COLO668 (cell line): ENCODE results near the gene F2RL3.
"Not testable (repeated sequence)": the region's sequence is repeated elsewhere in the genome, so short reads cannot be mapped to it uniquely, and the experiment has no call there.

ENCODE experiments used
- DNase-seq: peaks from one replicate; lab custom pipeline; 2025; ENCODE audit not compliant: unreplicated experiment; lab: John Stamatoyannopoulos, UW

Gene F2RL3

GRCh38 chr19:16919496-16919895, 30.7 kb downstream of the F2RL3 start:
- no peak for DNase-seq

GRCh38 chr19:16920816-16921529, 32.2 kb downstream of the F2RL3 start:
- DNase-seq = no peak

DNA sequence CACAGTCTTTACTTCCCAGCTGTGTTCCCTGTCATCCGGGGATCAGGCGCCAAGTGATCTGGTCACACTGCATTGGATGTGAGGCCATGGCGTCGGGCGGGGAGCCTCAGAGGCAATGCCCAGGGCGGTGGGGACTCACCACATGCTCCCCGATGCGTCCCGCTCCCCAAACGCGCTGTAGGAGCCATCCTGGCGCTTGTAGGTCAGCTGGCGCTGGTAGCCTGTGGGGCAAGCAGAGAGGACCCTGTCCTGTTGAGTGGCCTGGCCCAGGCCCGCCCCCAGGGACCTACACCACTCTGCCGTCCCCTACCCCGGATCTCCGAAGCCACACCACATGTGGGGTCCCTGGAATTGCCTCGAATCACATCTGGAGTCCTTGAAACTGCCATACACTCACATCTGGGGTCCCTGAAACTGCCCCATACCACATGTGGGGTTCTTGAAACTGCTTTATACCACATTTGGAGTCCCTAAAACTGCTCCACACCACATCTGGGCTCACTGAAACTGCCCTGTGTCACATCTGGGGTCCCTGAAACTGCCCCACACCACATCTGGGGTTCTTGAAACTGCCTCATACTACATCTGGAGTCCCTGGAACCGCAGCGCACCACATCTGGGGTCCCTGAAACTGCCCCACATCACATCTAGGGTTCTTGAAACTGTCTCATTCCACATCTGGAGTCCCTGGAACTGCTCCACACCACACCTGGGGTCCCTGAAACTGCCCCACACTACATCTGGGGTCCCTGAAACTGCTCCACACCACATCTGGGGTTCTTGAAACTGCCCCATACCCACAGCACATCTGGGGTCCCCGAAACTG, 33.2 kb downstream of the F2RL3 start:
- no peak for DNase-seq

DNA sequence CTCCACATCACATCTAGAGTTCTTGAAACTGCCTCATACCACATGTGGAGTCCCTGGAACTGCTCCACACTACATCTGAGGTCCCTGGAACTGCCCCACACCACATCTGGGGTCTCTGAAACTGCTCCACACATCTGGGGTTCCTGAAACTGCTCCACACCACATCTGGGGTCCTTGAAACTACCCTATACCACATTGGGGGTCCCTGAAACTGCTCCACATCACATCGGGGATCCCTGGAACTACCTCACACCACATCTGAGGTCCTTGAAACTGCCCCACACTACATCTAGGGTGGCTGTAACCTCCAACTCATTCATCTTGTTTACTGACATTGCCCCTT, 33.8 kb downstream of the F2RL3 start:
- no peak for DNase-seq

DNA sequence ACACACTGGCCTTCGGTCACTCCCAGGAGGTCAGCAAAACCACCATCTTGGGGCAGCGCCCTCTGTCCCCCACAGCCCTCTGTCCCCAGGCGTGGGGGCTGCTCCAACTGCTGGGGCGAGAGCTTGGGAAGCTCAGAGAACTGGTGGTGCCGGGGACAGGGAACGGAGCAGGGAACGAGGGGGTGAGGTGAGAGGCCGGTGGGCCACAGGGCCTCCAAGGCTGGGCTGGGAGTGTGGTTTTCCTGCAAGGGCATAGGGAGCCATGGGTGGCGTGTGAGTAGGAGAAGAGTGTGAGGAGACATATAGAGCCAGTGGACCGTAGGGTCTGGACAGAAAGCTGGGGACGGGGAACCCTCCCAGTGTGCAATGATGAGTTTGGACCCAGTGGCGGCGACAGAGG, 34.1 kb downstream of the F2RL3 start:
- no peak for DNase-seq

DNA sequence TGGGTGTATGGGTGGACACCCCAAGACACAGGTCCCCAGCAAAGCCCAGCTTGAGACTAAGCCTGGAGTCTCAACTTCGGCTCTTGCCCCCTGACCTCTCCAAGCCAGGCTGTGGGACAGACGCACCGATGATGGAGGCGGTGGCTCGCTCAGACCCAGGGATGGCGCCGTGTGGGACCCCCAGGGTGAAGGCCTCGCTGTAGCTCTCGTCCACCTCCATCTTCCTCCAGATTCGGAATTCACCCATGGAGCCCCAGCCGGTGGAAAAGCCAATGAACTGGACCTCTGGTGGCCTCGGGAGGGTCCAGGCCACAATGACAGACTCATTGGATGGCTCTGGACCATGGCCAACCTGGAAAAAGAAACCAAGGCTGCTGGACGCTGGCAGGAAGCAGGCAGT, 39.1 kb downstream of the F2RL3 start:
- DNase-seq = no peak

DNA sequence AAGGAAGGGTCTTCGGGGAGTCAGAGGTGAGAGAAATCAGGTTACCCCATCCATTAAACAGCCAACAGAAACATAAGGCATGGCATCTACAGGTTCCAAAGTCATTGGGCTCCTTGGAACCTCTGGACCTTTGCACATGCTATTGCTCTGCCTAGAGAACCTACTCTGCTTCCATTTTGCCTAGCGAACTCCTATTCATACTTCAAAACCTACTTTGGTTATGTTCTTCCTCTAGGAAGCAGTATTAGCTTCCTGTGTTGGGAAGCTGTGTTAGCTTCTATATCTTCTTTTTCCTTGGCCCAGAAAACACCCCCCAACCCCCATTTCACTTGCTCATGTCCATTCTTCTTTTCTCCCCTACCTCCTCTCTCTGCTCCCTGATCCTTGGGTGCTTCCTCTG, 39.6 kb downstream of the F2RL3 start:
- DNase-seq = no peak

DNA sequence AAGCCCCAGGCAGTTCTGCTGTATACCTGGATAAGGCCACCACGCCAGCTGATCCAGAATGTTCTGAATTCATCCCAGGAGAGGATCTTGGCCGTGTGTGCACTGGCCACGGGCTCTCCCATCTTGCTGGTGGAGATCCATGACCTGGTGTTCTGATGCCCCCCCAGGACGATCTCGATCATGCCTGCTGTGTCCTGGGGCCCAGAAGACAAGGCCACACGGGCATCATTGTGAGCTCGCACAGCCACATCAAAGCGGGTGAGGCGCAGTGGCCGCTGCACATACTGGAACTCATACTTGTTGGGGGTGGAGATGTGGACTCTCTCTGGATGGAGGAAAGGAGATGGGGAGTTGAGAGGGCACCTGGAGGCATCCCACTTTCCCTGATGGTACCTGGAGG, 40.1 kb downstream of the F2RL3 start:
- no peak for DNase-seq

- no peak for DNase-seq
These were observed 42.0 kb downstream of the F2RL3 start for GRCh38 chr19:16930753-16931152.

GRCh38 chr19:16931306-16931705, 42.5 kb downstream of the F2RL3 start:
- no peak for DNase-seq

DNA sequence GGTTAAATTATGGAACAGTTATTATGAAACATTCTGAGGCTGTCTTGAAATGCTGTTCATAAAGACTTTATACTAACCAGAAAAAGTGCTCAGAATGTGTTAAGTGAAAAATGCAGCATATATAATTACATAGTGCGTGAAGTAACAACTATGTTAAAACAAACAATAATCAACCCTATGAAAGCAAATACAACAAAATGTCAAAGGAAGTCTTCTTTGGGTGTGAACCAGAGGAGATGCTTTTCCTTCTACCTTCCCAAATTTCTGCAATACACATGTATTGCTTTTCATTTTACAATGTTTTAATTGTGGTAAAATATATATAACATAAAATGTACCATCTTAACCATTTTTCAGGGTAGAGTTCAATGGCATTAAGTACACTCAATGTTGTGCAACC, 45.7 kb downstream of the F2RL3 start:
- no peak for DNase-seq

DNA sequence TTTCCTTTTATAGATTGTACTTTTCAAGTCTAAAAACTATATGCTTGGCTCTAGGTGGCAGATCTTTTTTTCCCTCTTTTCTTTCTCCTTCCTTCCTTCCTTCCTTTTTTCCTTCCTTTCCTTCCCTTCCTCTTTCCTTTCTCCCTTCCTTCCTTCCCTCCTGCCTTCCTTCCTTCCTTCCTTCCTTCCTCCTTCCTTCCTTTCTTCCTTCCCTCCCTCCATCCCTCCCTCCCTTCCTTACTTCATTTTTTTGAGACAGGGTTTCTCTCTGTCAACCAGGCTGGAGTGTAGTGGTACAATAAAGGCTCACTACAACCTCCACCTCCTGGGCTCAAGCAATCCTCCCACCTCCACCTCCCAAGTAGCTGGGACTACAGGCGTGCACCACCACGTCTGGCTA, 48.1 kb downstream of the F2RL3 start:
- no peak for DNase-seq

DNA sequence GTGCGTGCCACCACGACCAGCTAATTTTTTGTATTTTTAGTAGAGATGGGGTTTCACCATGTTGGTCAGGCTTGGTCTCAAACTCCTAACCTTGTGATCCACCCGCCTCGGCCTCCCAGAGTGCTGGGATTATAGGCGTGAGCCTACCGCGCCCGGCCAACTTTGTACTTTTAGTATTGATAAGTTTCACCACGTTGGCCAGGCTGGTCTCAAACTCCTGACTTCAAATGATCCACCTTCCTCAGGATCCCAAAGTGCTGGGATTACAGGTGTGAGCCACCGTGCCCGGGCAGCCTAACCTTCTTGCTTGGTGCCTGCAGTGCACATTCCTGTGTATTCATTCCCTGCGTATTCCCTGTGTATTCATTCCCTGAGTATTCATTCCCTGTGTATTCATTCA, 49.0 kb downstream of the F2RL3 start:
- DNase-seq = not testable (repeated sequence)

DNA sequence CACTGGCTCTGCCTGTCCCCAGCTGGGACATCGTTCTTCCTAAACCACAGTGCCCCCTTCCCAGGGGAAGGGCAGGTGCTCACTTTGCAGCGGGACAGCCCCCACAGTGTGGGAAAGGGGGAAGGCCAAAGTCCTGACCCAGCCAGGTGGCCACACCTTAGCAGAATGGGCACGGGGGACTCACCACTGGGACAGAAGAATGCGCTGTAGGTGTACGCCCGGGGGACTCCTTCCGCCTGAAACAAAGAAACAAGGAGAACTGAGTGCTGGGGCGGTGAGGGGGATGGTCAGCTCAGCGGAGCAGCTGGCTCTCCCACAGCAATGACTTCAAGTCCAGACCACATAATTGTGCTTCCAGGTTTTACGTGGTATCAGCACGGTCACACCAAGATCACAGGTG, 49.4 kb downstream of the F2RL3 start:
- DNase-seq = no peak

DNA sequence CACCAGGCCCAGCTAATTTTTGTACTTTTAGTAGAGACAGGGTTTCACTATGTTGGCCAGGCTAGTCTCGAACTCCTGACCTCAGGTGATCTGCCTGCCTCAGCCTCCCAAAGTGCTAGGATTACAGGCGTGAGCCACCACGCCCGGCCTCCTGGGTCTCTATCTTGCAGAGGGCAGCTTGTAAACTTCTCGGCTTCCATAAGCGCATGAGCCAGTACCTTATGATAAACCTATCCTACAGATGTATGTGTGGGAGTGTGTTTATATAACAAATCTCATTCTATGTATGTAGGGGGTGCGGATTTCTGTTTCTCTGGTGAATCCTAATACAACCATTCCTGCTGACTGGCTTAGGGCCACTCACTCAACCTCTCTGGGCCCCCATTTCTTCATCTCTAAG, 51.3 kb downstream of the F2RL3 start:
- DNase-seq = not testable (repeated sequence)

DNA sequence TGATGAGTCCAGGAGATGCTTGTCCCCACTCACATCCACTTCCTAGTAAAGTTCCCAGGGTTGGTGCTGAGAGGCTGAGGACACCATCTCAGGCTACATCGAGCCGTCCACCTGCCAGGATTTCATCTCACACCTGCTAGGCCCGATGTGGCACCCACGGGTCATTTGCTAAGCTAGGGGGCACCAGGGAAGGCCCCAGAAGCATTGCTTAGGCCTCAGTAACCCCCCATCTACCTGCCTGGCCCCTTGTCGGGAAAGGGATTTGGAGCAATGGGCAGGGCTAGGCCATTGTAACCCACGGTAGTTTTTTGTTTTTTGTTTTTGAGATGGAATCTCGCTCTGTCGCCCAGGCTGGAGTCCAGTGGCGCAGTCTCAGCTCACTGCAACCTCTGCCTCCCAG, 51.8 kb downstream of the F2RL3 start:
- DNase-seq = no peak
